IMR-90 (cell line): ENCODE results near the gene ARPC1A.

ENCODE experiments used
- MXI1 ChIP-seq: IDR thresholded peaks from 2 replicates; pipeline ENCODE4 v1.6.1; 2012; ENCODE audit warnings: low read depth, mild to moderate bottlenecking, low read length, moderate library complexity, borderline replicate concordance
- POLR2A ChIP-seq: IDR thresholded peaks from 2 replicates; pipeline ENCODE4 v1.6.1; 2012; ENCODE audit warnings: mild to moderate bottlenecking, low read depth, low read length
- TF ChIP-seq, protein P1 (sequence below): conservative IDR thresholded peaks from 2 replicates; pipeline ENCODE4 v1.5.1; 2012; ENCODE audit warnings: mild to moderate bottlenecking, low read depth, low read length, improper control_type of control experiment

DNA sequence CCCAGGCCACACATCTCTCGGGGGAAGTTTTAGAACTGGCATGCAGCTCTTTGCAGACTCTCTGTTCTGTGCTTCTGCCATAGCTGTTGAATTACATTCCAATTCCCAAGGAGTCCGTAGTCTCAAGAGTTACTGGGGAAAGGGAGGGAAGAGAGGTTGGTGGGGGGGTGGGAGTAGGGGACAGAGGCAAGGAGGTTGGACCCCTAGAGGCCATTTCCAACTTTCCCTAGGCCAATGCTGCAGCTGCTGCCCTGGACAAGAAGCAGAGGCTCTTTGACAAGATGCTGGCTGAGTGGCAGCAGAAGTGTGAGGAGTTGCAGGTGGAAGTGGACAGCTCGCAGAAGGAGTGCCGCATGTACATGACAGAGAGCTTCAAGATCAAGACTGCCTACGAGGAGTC is 29.2 kb upstream of the ARPC1A start:
- TF ChIP-seq MXI1 (no peak), POLR2A (no peak)
- TF ChIP-seq, protein P1, sequence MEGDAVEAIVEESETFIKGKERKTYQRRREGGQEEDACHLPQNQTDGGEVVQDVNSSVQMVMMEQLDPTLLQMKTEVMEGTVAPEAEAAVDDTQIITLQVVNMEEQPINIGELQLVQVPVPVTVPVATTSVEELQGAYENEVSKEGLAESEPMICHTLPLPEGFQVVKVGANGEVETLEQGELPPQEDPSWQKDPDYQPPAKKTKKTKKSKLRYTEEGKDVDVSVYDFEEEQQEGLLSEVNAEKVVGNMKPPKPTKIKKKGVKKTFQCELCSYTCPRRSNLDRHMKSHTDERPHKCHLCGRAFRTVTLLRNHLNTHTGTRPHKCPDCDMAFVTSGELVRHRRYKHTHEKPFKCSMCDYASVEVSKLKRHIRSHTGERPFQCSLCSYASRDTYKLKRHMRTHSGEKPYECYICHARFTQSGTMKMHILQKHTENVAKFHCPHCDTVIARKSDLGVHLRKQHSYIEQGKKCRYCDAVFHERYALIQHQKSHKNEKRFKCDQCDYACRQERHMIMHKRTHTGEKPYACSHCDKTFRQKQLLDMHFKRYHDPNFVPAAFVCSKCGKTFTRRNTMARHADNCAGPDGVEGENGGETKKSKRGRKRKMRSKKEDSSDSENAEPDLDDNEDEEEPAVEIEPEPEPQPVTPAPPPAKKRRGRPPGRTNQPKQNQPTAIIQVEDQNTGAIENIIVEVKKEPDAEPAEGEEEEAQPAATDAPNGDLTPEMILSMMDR: no peak
